ENCODE results near the gene POLR2L.

The POLR2L gene

GRCh38 chr11:808427-809286, 33.7 kb downstream of the POLR2L start:
- peak; percentile 77 for DNase-seq

GRCh38 chr11:804599-804964, 37.7 kb downstream of the POLR2L start:
- DNase-seq, result peak; percentile 10

GRCh38 chr11:803770-804598, 38.3 kb downstream of the POLR2L start:
- no peak for DNase-seq

- DNase-seq, result no peak
Measured at GRCh38 chr11:803467-803742, 38.9 kb downstream of the POLR2L start.

- no peak for DNase-seq
Measured at GRCh38 chr11:802693-803466, 39.4 kb downstream of the POLR2L start.

GRCh38 chr11:802018-802617, 40.2 kb downstream of the POLR2L start:
- no peak for DNase-seq

- no peak for DNase-seq
Measured at GRCh38 chr11:801097-801780, 41.1 kb downstream of the POLR2L start.

- no peak for DNase-seq
Measured at GRCh38 chr11:800473-800872, 41.9 kb downstream of the POLR2L start.

- DNase-seq, result no peak
Measured at GRCh38 chr11:799641-800316, 42.5 kb downstream of the POLR2L start.

- peak; percentile 91 for DNase-seq
Measured at GRCh38 chr11:798093-798713, 44.1 kb downstream of the POLR2L start, which contains the start of gene SLC25A22. Gene SLC25A22 (minus strand): TSS chr11:798281. CDS start chr11:795006, 3,275 bp downstream.

- peak; percentile 81 for DNase-seq
Measured at GRCh38 chr11:797296-798092, 44.8 kb downstream of the POLR2L start.

- no peak for DNase-seq
Measured at GRCh38 chr11:796565-797295, 45.6 kb downstream of the POLR2L start.

GRCh38 chr11:795634-796564, 46.4 kb downstream of the POLR2L start:
- peak; percentile 90 for DNase-seq

GRCh38 chr11:794766-795633, 47.3 kb downstream of the POLR2L start:
- DNase-seq, result peak; percentile 36

- DNase-seq, result no peak
Measured at GRCh38 chr11:794013-794765, 48.1 kb downstream of the POLR2L start.

GRCh38 chr11:793556-793955, 48.8 kb downstream of the POLR2L start:
- DNase-seq, result no peak

- DNase-seq, result no peak
Measured at GRCh38 chr11:792873-793272, 49.5 kb downstream of the POLR2L start.

All from activated CD4-positive, alpha-beta T cell treated with anti-CD3 and anti-CD28 coated beads, Interleukin-2, Interleukin-6, amounts not matched to agents 100 ng/mL and 50 ng/mL, durations not matched to agents 16 hours and 8 hours (primary cell).